Fibroblast of gingiva (primary cell): ENCODE measurements around the gene QKI.
"Not testable (repeated sequence)": the region's sequence is repeated elsewhere in the genome, so short reads cannot be mapped to it uniquely, and the experiment has no call there.

Experiments used
- DNase-seq: peaks from one replicate; pipeline ENCODE4 v3.0.0-alpha.2; 2011; ENCODE audit warnings: low read depth

Gene QKI

DNA sequence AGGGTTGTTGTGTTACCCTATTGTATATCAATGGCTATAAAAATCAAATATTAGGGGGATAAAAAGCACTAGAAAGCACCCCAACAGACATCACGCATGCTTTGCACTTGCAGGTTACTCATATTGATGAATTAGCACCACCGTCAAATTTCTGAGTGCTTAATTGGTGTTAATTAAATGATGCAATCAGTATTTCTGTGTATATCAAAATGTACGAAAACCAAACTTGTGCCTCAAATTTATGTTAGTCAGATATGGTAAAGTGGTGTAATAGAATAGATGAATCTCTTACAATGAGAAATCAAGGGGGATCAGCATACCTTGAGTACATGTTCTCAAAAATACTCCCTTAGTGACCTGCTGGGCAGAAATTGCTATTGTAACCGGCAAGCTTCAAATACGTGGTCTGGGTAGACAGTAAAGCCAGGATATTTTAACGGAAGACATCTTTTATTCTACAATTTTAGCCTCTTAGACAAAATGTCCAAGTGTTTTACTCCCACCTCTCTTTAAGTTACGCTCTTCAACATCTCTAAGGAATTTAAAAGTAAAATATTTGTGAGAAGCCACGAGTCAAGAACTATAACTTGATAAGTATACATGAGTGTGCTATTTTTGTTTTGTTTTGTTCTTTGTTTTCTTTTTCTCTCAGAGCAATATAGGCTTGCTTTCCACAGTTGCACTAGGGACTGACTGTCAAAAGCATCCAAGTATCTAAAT is 166.0 kb downstream of the QKI start:
- no peak for DNase-seq

DNA sequence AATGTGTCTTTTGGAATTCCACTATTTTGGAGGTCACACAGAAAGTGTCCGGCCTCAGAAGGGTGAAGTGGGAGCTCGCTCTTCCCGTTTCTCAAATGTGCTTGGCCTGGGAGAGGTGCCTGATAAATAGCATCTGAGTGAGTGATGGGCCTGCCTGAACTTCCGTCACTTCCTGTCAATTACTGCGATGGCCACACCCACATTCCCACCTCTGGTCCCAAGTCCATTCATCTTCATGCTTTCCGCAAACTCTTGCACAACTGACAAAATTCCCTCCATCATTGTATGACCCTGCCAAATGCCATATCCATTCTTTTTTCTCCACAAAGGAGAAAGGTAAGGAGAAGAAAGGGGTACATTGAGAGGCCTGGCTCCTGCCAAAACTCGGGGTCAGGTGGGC is 169.0 kb downstream of the QKI start:
- DNase-seq, result no peak

DNA sequence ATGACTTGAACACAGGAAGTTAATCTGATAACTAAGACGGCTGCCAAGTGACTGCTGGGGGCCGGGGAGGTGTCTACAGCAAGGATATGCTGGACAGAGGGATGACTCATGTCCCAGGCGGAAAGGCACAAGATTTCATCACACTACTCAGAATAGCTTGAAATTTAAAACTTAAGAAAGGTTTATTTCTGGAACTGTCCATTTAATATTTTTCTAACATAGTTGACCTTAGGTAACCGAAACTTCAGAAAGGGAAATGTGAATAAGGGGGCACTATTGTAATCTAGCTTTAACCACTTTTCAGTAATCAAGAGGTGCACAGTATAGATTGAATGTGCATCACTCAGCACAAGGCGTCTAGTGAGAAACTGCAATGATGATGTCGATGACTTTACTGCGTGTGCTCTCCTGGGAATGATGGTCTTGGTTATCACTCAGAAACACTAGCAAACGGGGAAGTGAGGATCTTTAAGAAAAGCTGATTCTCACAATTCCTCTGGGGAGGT is 171.5 kb downstream of the QKI start:
- DNase-seq, result peak; percentile 85

DNA sequence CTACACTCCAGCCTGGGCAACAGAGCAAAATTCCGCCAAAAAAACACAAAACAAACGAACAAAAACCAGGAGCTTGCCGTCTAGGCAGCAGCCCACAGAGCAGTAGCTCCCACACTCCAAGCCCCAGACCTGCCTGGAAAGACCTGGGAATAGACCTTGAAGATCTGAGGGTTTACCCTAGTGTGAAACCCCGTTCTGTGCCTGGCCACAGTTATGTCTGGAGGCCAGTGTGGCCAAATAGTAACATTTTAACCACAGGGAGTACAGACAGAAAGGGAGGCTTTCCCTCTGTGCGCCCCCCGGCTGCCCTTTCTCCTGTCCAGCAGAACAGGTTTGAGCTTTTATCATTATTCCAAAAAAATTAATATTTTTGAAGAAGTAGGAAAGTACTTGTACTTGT is 172.4 kb downstream of the QKI start:
- DNase-seq, result no peak

DNA sequence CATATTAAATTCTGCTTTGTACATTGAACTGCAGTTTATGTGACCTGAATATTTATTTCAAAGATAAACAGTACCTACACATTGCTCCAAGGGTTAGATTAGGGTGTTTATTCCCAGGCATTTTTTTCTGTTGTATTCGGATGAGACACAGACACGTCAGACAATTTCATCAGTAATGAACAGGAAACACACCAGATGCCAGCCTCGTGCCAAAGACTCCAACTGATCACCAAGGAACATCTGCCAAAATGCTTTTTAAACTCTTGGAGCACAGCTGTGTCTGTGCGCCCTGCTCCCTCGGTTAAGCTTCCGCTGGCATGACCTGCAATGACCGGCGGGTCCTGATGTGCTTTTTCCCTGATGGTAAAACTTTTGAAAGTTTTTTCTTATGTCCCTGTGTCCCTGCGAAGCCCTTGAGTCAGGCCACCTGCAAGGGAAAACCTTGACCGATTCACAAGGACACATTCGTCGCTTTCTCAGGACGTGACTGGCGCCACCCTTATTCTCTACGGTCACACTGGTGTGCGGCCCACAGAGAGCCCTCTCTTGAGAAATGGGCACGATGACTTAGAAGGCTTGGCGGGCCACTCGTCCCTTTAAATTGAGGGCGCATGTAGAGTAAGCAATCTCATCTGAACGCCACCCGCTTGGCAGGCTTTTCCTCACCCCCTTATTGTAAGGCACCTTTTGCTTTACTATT is 173.9 kb downstream of the QKI start:
- DNase-seq, result peak; percentile 70

DNA sequence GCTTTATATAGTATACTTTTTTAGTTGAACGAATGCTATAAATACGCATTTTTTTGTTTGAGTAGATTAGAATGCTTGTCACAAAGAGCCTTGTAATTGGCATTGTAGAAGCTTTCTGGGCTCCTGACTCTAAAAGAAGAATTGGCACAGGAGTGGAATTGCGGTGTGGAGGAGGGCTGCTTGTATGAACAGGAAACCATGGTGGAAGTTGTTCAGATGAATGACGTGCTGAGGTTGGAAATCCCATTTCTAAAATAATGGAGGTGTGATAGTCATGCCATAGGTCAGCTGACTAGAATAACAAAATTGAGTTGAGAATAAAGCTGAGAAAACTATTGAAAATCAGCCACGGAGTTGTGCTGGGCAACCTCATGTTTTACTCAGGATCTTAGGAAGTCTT is 174.9 kb downstream of the QKI start:
- DNase-seq, result no peak

DNA sequence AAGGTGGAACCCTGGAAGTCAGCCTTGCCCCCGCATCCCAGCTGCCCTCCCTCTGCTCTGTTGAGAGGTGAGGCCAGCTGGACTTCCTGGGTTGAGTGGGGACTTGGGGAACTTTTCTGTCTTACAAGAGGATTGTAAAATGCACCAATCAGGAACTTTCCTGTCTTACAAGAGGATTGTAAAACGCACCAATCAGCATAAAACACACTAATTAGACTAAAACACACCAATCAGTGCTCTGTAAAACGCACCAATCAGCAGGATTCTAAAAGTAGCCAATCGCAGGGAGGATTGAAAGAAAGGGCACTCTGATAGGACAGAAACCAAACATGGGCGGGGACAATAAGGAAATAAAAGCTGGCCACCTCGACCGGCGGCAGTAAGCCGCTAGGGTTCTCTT is 175.6 kb downstream of the QKI start:
- DNase-seq, result not testable (repeated sequence)

DNA sequence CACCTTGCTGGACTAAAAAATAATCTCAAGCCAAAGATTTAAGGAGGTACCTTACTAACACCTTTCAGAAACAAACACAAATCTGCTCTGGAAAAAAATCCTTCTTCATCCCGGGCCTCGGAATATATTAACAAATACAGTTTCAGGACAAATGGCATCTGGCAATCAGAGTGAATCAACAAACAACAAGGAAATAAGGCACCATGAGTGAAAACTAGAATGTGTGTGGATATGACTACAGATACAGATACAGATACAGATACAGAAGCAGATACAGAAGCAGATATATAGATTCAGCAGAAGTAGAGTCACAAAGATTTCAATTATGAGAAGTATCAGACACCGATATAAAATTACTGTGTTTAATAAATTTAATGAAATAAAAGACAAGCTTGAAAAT is 178.4 kb downstream of the QKI start:
- DNase-seq, result no peak

DNA sequence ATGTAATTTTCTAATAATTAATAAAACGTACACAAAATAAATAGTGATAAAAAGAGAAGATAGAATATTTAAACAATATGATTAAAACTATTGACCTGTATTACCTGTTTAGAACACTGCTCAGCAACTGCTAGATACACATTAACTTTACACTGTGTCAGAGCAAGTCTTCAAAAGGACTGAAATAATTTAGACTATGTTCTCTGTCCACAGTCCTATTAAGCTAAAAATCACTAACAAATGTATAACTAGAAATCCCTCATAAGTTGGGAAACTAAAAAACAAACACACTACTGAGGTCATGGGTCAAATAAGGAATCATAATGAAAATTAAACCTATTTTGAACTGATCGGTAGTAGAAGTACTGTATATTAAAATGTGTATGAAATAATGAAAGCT is 181.7 kb downstream of the QKI start:
- no peak for DNase-seq

DNA sequence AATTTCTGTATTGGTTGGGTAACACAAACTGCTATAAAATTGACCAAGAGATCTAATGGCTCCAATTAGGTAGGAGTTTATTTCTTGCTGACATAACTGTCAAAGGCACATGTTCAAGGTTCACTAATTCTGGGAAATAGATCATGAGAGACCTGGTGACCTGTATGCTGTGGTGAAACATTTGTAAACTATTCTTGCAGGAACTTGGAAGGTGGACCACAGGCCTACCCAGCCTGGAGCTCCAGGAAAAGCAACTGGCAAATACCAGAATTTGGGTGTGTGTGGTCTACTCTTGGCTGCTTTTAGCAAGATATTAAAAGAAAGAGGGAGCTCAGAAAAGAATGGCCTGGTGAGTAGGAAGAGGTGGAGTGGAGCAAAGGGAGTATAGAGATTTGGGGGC is 184.6 kb downstream of the QKI start:
- DNase-seq, result no peak

DNA sequence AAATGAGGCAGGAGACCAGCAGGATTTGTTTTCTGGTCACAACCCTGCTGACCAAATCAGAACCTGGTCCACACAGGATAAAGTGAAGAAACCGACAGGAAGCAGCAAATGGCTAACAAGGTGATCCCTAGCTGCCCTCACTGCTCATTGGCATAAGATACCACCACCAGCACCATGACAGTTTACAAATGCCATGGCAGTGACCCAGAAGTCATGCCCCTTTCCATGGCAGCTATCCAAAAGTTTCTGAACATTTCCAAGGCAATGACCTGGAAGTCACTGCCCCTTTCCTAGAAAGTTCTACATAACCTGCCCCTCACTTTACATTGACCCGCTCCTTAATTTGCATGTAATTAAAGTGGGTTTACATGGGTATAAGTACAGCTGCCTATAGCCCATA is 185.2 kb downstream of the QKI start:
- DNase-seq, result no peak

DNA sequence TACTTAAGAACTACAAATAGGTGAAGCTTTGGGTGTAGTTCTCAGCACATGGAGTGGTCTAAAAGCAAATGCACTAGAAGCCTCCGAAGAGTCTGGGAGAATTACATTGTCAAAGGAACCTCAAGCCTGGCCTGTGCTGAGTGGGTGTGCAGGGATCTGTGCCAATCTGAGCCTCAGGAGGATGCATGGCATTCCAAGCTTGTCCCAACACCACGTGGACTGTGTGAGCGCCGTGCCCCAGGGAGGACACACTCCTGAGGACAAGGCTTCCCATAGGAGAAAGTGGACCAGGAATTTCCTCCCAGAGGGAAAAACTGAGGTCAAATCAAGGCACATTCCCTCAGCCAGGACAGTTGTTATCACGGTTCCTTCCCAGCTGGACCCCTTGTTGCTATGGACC is 185.8 kb downstream of the QKI start:
- no peak for DNase-seq

DNA sequence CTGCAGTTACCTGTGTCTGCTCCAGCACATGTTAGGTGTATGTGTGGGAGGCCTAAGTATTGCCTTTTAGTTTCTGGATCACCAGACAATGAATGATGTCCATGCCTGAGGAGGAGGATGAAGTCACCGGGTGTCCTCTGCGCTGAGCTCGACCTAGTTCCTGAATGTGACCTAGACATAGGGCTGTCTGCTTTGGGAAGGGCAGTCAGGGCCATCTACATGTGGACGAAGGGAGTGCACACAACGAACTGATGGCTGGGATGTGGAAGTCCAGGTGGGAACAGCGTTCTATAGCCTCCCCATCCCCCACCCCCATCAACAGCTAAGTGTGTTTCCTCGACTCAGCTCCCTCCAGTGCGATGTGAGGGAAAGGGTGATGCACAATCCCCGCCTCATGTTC is 186.3 kb downstream of the QKI start:
- no peak for DNase-seq

DNA sequence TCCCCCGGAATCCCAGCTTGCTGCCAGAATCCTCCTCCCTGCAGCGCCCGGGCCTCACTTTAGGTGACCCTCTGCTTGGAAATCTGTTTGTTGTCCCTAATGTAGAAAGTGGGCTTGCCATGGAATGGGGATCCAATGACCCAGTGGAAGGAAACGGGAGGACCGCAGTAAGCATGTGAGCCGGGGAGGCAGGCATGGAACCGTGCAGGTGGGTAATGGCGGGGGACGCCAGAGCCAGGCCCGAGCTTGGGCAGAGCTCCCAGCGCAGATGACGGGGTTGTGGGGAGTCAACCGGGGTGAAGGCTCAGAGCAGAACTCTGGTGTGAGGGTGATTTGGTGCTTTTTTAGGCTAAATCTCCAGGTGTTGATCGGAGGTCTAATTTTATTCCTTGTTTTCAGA is 188.3 kb downstream of the QKI start:
- DNase-seq, result no peak

DNA sequence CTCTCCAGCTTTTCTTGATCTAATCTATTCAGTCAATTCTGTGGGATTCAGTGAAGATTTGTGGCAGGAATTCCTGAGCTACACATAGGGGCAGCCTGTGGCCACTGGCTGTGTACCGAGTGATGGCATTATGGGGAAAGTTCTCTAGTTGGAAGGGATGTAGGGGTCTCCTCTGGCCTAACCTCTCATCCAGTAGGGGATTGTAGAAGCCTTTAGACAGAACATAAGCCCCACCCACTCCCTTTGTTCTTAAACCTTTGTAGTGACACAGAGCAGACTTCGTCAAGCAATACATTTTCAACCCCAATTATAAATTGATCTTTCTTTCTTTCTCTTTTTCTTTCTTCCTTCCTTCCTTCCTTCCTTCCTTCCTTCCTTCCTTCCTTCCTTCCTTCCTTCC is 188.9 kb downstream of the QKI start:
- DNase-seq, result no peak

DNA sequence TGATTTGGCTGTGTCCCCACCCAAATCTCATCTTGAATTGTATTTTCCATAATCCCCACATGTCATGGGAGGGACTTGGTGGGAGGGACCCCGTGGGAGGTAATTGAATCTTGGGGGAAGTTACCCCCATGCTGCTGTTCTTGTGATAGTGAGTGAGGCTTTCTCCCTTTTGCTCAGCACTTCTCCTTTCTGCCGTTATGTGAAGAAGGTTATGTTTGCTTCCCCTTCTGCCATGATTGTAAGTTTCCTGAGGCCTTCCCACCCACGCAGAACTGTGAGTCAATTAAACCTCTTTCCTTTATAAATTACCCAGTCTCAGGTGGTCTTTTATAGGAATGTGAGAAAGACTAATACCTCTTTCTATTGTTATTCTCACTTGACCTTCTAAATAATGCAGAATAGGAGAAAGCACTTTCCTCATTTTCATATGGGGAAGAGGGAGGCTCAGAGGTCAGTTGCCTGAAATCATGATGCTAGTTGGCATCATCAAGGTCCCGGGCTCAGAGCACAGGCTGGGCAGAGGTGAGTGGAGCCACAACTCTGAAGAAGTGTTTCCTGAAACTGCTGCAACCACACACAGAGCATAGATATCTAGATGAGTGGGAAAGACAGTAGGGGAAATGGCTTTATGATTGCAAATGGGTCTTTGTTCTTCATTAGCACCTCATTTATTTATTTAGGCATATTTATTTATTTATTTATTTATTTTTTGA is 191.0 kb downstream of the QKI start:
- no peak for DNase-seq

DNA sequence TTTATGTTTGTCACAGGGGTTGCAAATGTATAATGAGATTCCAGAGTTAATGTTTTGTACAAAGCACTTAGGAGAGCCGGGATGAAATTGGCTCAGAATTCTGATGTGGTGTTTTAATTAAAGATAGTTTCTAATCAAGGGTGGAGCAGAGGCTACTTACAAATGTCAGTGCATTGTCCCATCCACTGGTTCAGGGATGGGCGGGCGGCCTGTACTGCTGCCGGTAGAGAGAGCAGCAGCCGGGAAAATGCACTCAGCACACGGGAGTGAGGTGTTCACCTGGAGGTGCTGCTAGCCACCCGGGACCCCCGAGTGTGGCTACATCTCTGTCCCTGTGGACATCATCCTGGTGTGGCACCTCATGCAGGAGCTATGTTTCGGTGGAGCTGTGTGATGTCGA is 193.3 kb downstream of the QKI start:
- DNase-seq, result no peak

DNA sequence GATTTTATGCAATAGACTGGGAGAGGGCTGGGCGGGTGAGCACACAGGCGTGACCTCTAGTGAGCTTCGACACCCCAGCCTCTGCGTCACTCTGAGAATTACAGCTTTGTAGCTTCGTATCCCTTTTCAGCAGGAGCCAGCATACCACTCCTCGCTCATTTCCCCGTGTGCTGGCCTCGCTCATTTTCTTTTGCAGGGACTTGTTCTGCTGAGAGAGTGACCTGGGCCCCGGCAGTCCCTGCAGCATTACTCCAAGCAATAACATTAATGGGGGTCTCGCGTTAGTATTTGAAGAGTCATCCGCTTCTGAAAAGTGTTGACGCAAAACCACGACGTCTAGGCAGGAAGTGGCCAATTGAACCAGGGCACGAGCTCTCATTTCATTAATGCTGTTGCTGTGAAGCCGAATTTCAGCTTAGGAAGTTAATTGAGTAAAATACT is 193.7 kb downstream of the QKI start:
- DNase-seq, result no peak

DNA sequence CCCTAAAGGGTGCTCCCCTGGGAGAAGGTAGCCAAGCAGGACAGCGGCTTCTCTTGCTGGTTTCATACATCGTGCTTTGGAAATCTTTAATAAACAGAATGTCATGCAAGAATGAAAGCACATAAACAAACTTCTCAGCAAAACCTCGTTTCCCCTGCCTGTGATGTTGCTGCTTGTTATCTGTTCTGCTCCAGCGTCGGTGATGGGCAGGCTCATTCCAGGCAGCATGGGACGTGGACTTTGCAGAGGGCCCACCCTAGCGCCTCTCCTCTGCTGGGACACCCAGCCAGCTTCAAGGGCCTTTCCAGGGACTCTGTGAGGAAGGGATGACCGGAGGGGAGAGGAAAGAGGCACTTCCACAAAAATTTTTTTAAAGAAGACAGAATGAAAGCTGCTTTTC is 197.7 kb downstream of the QKI start:
- no peak for DNase-seq

DNA sequence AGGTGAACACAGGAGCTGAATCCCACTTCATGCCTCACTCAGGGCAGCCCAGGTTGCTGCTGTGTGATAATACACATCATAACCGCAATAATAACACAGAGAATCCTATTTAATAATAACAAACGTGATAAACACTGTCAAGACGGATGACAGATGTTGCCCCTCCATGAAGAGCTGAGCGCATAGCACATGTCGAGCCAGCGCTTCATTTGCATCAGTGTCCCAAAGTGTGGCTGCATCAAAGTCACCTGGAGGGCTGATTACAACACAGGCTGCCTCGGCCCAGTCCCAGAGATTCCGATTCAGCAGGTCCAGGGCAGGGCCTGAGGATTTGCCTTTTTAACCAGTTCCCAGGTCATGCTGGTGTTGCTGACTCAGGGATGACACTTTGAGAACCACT is 198.5 kb downstream of the QKI start:
- DNase-seq, result no peak

DNA sequence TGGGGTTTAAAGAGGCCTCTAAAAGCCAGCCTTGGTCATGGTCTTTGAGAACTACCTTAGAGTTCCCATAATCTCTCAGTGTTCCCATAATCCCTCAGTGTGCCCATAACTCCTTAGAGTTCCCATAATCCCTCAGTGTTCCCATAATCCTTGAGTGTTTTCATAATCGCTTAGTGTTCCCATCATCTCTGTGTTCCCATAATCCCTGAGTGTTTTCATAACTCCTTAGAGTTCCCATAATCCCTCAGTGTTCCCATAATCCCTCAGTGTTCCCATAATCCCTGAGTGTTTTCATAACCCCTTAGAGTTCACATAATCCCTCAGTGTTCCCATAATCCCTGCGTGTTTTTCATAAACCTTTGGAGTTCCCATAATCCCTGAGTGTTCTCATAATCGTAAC is 199.2 kb downstream of the QKI start:
- no peak for DNase-seq

DNA sequence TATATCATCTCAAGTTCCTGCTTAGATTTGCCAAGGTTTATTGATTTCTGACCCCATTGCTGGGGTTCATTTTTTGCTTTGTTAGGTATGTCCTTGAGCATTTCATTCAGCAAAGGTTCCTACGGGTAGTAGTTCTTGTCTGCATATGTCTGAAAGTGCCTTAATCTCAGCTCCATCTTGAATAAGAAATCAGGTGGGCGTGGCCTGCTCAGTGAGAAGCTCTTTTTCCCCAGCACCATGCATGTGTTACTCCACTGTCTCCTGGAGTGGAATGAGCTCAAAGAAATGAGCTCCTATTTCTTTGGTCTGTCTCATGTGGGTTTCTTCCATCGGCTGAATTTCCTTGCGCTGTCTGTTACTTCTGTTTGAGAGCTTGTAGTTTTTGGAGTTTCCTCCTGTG is 201.9 kb downstream of the QKI start:
- DNase-seq, result no peak

DNA sequence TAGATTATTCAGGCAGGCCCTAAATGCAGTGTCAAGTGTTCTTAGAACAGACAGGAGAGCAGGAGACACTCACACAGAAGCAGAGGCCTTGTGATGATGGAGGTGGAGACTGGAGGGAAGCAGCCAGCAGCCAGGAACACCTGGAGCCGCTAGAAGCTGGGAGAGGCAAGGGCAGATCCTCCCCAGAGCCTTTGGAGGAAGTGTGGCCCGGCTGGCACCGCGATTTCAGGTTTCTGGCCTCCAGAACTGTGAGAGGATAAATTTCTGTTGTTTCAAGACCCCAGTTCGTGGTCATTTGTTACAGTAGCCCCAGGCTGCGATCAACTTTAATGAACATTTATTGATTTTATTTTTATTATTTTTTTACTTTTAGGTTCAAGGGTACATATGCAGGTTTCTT is 203.0 kb downstream of the QKI start:
- DNase-seq, result no peak
